ENCODE measurements around the gene NSG2. TPM values are rescaled to one million over a fixed set of nuclear protein-coding genes. Genes with fewer than 3 reads are reported as not detected.
"Not testable (repeated sequence)": the region's sequence is repeated elsewhere in the genome, so short reads cannot be mapped to it uniquely, and the experiment has no call there.

Gene NSG2
- total RNA-seq, 4 donors from 2014 or later = not detected

- ATAC-seq (ENCODE audit: low FRiP score) (no peak), DNase-seq (ENCODE audit: low spot score) (no peak)
- no peak for TF ChIP-seq CTCF (IDR thresholded peaks at IDR 0.05)
Observed at GRCh38 chr5:174101195-174101730, 55.8 kb downstream of the NSG2 start.

- DNase-seq (ENCODE audit: low spot score); ATAC-seq (ENCODE audit: low FRiP score): not testable (repeated sequence)
Observed at GRCh38 chr5:174102574-174102973, 57.1 kb downstream of the NSG2 start.

GRCh38 chr5:174106997-174107655 is 61.6 kb downstream of the NSG2 start:
- no peak for TF ChIP-seq CTCF (IDR thresholded peaks at IDR 0.05)
- DNase-seq (ENCODE audit: low spot score) (no peak), ATAC-seq (ENCODE audit: low FRiP score) (no peak)

- DNase-seq (ENCODE audit: low spot score) (no peak), ATAC-seq (ENCODE audit: low FRiP score) (no peak)
- no peak for TF ChIP-seq CTCF (IDR thresholded peaks at IDR 0.05)
Observed at GRCh38 chr5:174108745-174109144, 63.2 kb downstream of the NSG2 start.

GRCh38 chr5:174109698-174110260 is 64.3 kb downstream of the NSG2 start:
- no peak for TF ChIP-seq CTCF (IDR thresholded peaks at IDR 0.05)
- DNase-seq (ENCODE audit: low spot score) (no peak), ATAC-seq (ENCODE audit: low FRiP score) (no peak)

- ATAC-seq (ENCODE audit: low FRiP score) = no peak
- DNase-seq (ENCODE audit: low spot score) = no peak
- no peak for TF ChIP-seq CTCF (IDR thresholded peaks at IDR 0.05)
Observed at GRCh38 chr5:174110310-174110709, 64.8 kb downstream of the NSG2 start.

- no peak for TF ChIP-seq CTCF (IDR thresholded peaks at IDR 0.05)
- ATAC-seq (ENCODE audit: low FRiP score) (no peak), DNase-seq (ENCODE audit: low spot score) (no peak)
Observed at GRCh38 chr5:174111287-174111973, 65.9 kb downstream of the NSG2 start.
